ENCODE measurements around the gene TTC21B. TPM values are rescaled to one million over a fixed set of nuclear protein-coding genes. Genes with fewer than 3 reads are reported as not detected.

The TTC21B gene
- total RNA-seq, 2 experiments from 2014 or later, result 26.2 to 29.8 TPM

DNA sequence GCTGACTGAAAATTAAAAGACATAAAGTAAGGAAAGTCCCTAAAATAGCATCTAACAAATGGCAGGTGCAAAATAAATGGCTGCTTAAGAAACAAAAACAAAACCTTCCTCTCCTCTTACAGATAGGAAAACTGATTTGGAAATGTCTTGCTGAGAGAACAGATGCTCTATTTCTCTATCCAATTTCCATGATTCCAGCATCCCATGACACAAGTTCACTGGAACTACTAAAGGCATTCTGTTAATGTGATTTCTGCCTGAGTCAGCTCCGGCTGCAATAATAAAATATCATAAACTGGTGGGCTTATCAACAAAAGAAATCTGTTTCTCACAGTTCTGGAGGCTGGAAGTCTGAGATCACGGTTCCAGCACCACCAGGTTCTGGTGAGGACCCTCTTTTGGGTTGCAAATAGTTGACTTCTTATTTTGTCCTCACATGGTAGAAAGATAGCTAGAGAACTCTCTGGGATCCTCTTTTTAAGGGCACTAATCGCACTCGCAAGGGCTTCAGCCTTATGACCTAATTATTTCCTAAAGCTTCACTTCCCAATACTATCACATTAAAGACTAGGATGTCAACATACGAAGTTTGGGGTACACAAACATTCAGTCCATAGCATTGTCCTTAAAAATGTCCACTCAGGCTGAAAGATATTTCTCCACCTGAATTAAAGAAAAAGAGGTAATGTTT, 81.3 kb downstream of the TTC21B start:
- BruUV-seq (replicated peaks), result no TSS peak
- Histone ChIP-seq H3K4me2 (ENCODE audit: low read length) (no peak overlapping the region), H2AFZ (ENCODE audit: low read length) (no peak overlapping the region), H3K4me1 (ENCODE audit: insufficient read depth, low read length, poor library complexity, severe bottlenecking) (peaks cover 6% of the 10 kb centered on the region), H3K4me3 (ENCODE audit: low read depth, low read length, poor library complexity, severe bottlenecking) (no peak overlapping the region), H4K20me1 (ENCODE audit: insufficient read depth, low read length) (no peaks in the 10 kb centered on the region), H3K27ac (ENCODE audit: low read depth, low read length, poor library complexity, severe bottlenecking) (no peak overlapping the region), H3K9me2 (ENCODE audit: insufficient read depth, low read length) (no peaks in the 10 kb centered on the region), H3K36me3 (ENCODE audit: insufficient read depth, low read length) (peaks cover 4% of the 10 kb centered on the region; the same call in 1 of the 2 replicates), H3K79me2 (ENCODE audit: insufficient read depth, low read depth, low read length) (no peaks in the 10 kb centered on the region), H3K9me3 (ENCODE audit: low read length) (no peaks in the 10 kb centered on the region)
- DNase-seq (ENCODE audit: low spot score), result no peak
- CTCF ChIA-PET (ENCODE audit: unreplicated experiment), result no interaction called here
- TF ChIP-seq EZH2phosphoT487 (IDR thresholded peaks at IDR 0.05; ENCODE audit: borderline replicate concordance, low read depth, low read length), result no peak
- TF ChIP-seq, protein P1, sequence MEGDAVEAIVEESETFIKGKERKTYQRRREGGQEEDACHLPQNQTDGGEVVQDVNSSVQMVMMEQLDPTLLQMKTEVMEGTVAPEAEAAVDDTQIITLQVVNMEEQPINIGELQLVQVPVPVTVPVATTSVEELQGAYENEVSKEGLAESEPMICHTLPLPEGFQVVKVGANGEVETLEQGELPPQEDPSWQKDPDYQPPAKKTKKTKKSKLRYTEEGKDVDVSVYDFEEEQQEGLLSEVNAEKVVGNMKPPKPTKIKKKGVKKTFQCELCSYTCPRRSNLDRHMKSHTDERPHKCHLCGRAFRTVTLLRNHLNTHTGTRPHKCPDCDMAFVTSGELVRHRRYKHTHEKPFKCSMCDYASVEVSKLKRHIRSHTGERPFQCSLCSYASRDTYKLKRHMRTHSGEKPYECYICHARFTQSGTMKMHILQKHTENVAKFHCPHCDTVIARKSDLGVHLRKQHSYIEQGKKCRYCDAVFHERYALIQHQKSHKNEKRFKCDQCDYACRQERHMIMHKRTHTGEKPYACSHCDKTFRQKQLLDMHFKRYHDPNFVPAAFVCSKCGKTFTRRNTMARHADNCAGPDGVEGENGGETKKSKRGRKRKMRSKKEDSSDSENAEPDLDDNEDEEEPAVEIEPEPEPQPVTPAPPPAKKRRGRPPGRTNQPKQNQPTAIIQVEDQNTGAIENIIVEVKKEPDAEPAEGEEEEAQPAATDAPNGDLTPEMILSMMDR (conservative IDR thresholded peaks at IDR 0.05; ENCODE audit: low read length), result no peak
- POLR2A ChIA-PET, result interaction anchor here (0.6 to 0.7 kb wide), 3 partner anchors 118 to 996 kb away, joined by 3 to 4 read pairs (median 3); no protein-coding TSS in a partner anchor
- intact Hi-C loops (cut with micrococcal nuclease; ENCODE audit: unreplicated experiment), result loop anchor here (5.0 kb wide), 2 partner anchors 170 to 310 kb away; no protein-coding TSS in a partner anchor

DNA sequence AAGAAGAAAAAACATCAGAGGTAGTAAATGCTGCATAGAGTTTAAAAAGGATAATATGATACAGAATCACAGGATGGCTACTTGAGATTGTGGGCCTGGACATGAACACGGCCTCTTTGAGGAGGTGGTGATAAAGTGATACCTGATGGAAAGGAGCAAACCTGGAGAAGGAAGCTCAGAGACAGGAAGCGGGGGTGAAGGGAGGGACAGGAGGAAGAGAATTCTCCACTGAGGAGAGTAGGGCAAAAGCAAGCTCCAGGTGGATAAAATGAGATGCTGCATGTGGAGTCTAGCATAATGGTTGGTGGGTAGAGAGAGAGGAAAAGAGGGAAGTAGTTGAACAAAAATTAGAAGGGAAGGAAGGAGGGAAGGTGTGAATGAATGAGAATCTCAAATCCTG, 82.6 kb downstream of the TTC21B start:
- no TSS peak for BruUV-seq (replicated peaks)
- no peaks in the 10 kb centered on the region for H4K20me1 ChIP-seq (ENCODE audit: insufficient read depth, low read length)
- TF ChIP-seq, protein P1 (conservative IDR thresholded peaks at IDR 0.05; ENCODE audit: low read length), result no peak
- TF ChIP-seq EZH2phosphoT487 (IDR thresholded peaks at IDR 0.05; ENCODE audit: borderline replicate concordance, low read depth, low read length), result no peak
- ChIA-PET CTCF (ENCODE audit: unreplicated experiment) (no interaction called here), POLR2A (interaction anchor here (0.7 kb wide), 1 partner anchor 1312 kb away, joined by 6 read pairs; no protein-coding TSS in a partner anchor)
- intact Hi-C loops (cut with micrococcal nuclease; ENCODE audit: unreplicated experiment), result loop anchor here (5.0 kb wide), 2 partner anchors 169 to 309 kb away; no protein-coding TSS in a partner anchor
- H3K9me3 ChIP-seq (ENCODE audit: low read length), result no peaks in the 10 kb centered on the region
- H3K4me1 ChIP-seq (ENCODE audit: insufficient read depth, low read length, poor library complexity, severe bottlenecking), result peaks cover 6% of the 10 kb centered on the region
- no peaks in the 10 kb centered on the region for H3K79me2 ChIP-seq (ENCODE audit: insufficient read depth, low read depth, low read length)
- no peaks in the 10 kb centered on the region for H3K9me2 ChIP-seq (ENCODE audit: insufficient read depth, low read length)
- DNase-seq (ENCODE audit: low spot score), result no peak
- no peak overlapping the region for H3K4me2 ChIP-seq (ENCODE audit: low read length)
- H3K36me3 ChIP-seq (ENCODE audit: insufficient read depth, low read length), result peaks cover 4% of the 10 kb centered on the region; the same call in 1 of the 2 replicates
- H3K4me3 ChIP-seq (ENCODE audit: low read depth, low read length, poor library complexity, severe bottlenecking), result no peak overlapping the region
- no peak overlapping the region for H2AFZ ChIP-seq (ENCODE audit: low read length)
- no peak overlapping the region for H3K27ac ChIP-seq (ENCODE audit: low read depth, low read length, poor library complexity, severe bottlenecking)

DNA sequence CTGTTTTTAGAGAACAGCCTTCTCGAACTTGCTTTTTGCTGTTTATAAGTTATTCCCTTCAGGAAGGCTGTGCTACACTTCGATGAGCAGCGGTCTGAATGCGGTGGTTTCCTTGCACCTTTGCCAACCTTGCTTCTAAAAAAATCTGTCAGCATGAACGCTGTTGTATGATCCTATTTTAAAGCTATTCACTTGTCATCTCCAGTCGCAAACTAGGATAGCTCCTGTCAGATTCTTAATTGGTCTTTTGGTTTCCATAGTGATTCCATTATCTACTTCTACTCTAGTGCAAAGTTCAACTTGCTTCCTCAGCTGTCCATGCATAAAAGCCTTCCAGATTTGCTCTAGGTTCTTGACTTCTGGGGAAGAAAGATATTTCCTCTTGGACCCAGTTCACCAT, 83.2 kb downstream of the TTC21B start:
- ChIA-PET CTCF (ENCODE audit: unreplicated experiment) (no interaction called here), POLR2A (interaction anchor here (0.5 to 0.9 kb wide), 2 partner anchors 13 to 999 kb away, joined by 4 to 7 read pairs; no protein-coding TSS in a partner anchor)
- no TSS peak for BruUV-seq (replicated peaks)
- H3K9me3 ChIP-seq (ENCODE audit: low read length), result no peaks in the 10 kb centered on the region
- intact Hi-C loops (cut with micrococcal nuclease; ENCODE audit: unreplicated experiment), result loop anchor here (5.0 kb wide), 2 partner anchors 168 to 308 kb away; no protein-coding TSS in a partner anchor
- H4K20me1 ChIP-seq (ENCODE audit: insufficient read depth, low read length), result no peaks in the 10 kb centered on the region
- TF ChIP-seq, protein P1 (conservative IDR thresholded peaks at IDR 0.05; ENCODE audit: low read length), result no peak
- no peak for TF ChIP-seq EZH2phosphoT487 (IDR thresholded peaks at IDR 0.05; ENCODE audit: borderline replicate concordance, low read depth, low read length)
- H2AFZ ChIP-seq (ENCODE audit: low read length), result no peak overlapping the region
- H3K4me3 ChIP-seq (ENCODE audit: low read depth, low read length, poor library complexity, severe bottlenecking), result no peak overlapping the region
- no peak overlapping the region for H3K27ac ChIP-seq (ENCODE audit: low read depth, low read length, poor library complexity, severe bottlenecking)
- no peak overlapping the region for H3K4me2 ChIP-seq (ENCODE audit: low read length)
- DNase-seq (ENCODE audit: low spot score), result no peak
- no peaks in the 10 kb centered on the region for H3K79me2 ChIP-seq (ENCODE audit: insufficient read depth, low read depth, low read length)
- peaks cover 6% of the 10 kb centered on the region for H3K4me1 ChIP-seq (ENCODE audit: insufficient read depth, low read length, poor library complexity, severe bottlenecking)
- no peaks in the 10 kb centered on the region for H3K9me2 ChIP-seq (ENCODE audit: insufficient read depth, low read length)
- H3K36me3 ChIP-seq (ENCODE audit: insufficient read depth, low read length), result peaks cover 4% of the 10 kb centered on the region; the same call in 1 of the 2 replicates

Measured in OCI-LY7 (cell line).